ENCODE results near the gene DLX5.

Gene DLX5

GRCh38 chr7:97021747-97022490 lies 2.7 kb downstream of the DLX5 start:
- TF ChIP-seq CTCF (IDR thresholded peaks at IDR 0.05; ENCODE audit: low read depth, low read length) = no peak
- Histone ChIP-seq H3K9me3 (ENCODE audit: severe bottlenecking) (no peaks in the 10 kb centered on the region), H3K27ac (no peak overlapping the region), H3K27me3 (ENCODE audit: insufficient read depth, low read depth, severe bottlenecking) (no peaks in the 10 kb centered on the region), H3K36me3 (peaks cover 3% of the 10 kb centered on the region; the same call in 1 of the 2 replicates), H3K4me3 (ENCODE audit: low read depth, low read length) (no peak overlapping the region)
- DNase-seq = no peak

GRCh38 chr7:97020996-97021746 lies 3.5 kb downstream of the DLX5 start:
- Histone ChIP-seq H3K4me3 (ENCODE audit: low read depth, low read length) (no peak overlapping the region), H3K27me3 (ENCODE audit: insufficient read depth, low read depth, severe bottlenecking) (no peaks in the 10 kb centered on the region), H3K36me3 (peaks cover 3% of the 10 kb centered on the region; the same call in 1 of the 2 replicates), H3K9me3 (ENCODE audit: severe bottlenecking) (no peaks in the 10 kb centered on the region), H3K27ac (no peak overlapping the region)
- no peak for TF ChIP-seq CTCF (IDR thresholded peaks at IDR 0.05; ENCODE audit: low read depth, low read length)
- DNase-seq = no peak

GRCh38 chr7:97020601-97020995 lies 4.0 kb downstream of the DLX5 start:
- no peak for TF ChIP-seq CTCF (IDR thresholded peaks at IDR 0.05; ENCODE audit: low read depth, low read length)
- no peak for DNase-seq
- Histone ChIP-seq H3K27ac (no peak overlapping the region), H3K27me3 (ENCODE audit: insufficient read depth, low read depth, severe bottlenecking) (no peaks in the 10 kb centered on the region), H3K9me3 (ENCODE audit: severe bottlenecking) (no peaks in the 10 kb centered on the region), H3K4me3 (ENCODE audit: low read depth, low read length) (no peak overlapping the region), H3K36me3 (peaks cover 3% of the 10 kb centered on the region; the same call in 1 of the 2 replicates)

GRCh38 chr7:97019710-97020225 lies 4.9 kb downstream of the DLX5 start:
- Histone ChIP-seq H3K27ac (no peak overlapping the region), H3K27me3 (ENCODE audit: insufficient read depth, low read depth, severe bottlenecking) (no peaks in the 10 kb centered on the region), H3K4me3 (ENCODE audit: low read depth, low read length) (no peak overlapping the region), H3K9me3 (ENCODE audit: severe bottlenecking) (no peaks in the 10 kb centered on the region), H3K36me3 (peaks cover 3% of the 10 kb centered on the region; the same call in 1 of the 2 replicates)
- TF ChIP-seq CTCF (IDR thresholded peaks at IDR 0.05; ENCODE audit: low read depth, low read length) = no peak
- no peak for DNase-seq

DNA sequence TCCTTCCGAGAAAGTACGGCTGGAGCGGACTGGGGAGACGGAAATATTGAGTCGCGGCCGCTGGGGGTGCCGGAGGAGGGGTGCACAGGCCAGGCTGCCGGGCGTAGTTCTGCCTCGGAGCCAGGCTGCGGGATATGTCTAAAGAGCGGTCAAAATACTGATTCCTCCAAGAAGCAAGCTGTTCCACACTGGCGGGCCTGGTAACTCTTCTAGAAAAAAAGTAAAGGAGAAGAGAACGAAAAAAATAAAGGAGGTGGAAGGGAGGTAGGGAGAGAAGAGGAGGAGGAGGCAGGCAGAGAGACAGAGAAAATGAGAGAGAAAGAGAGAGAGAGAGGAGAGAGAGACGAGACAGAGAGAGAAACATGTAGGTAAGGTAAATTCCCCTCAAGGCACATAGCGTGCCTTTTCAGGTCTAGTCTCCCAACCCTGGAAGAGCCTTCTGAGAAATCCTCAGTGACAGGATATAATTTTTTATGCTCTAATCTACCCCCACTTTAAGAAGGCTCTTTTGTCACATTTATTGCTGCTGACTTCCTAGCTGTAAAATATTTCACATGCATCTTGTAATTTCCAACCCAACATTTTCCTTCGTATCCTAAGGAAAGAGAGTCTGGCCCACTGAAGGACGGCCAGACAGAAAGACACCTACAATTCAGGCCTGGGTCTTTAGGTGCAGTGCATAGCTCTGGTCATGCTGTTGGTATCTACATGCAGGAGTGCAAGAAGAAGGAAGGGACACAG lies 5.7 kb downstream of the DLX5 start:
- H3K27ac ChIP-seq = no peak overlapping the region
- no peak overlapping the region for H3K4me3 ChIP-seq (ENCODE audit: low read depth, low read length)
- peaks cover 3% of the 10 kb centered on the region; the same call in 1 of the 2 replicates for H3K36me3 ChIP-seq
- H3K9me3 ChIP-seq (ENCODE audit: severe bottlenecking) = no peaks in the 10 kb centered on the region
- no peak for TF ChIP-seq CTCF (IDR thresholded peaks at IDR 0.05; ENCODE audit: low read depth, low read length)
- no peaks in the 10 kb centered on the region for H3K27me3 ChIP-seq (ENCODE audit: insufficient read depth, low read depth, severe bottlenecking)
- DNase-seq = no peak

All from WERI-Rb-1 (cell line).